ENCODE results near the gene APOL1. TPM values are rescaled to one million over a fixed set of nuclear protein-coding genes. Genes with fewer than 3 reads are reported as not detected.
"Not testable (repeated sequence)": the region's sequence is repeated elsewhere in the genome, so short reads cannot be mapped to it uniquely, and the experiment has no call there.

Gene APOL1
- total RNA-seq, 2 experiments from 2014 or later, result 6.4 to 7.3 TPM

DNA sequence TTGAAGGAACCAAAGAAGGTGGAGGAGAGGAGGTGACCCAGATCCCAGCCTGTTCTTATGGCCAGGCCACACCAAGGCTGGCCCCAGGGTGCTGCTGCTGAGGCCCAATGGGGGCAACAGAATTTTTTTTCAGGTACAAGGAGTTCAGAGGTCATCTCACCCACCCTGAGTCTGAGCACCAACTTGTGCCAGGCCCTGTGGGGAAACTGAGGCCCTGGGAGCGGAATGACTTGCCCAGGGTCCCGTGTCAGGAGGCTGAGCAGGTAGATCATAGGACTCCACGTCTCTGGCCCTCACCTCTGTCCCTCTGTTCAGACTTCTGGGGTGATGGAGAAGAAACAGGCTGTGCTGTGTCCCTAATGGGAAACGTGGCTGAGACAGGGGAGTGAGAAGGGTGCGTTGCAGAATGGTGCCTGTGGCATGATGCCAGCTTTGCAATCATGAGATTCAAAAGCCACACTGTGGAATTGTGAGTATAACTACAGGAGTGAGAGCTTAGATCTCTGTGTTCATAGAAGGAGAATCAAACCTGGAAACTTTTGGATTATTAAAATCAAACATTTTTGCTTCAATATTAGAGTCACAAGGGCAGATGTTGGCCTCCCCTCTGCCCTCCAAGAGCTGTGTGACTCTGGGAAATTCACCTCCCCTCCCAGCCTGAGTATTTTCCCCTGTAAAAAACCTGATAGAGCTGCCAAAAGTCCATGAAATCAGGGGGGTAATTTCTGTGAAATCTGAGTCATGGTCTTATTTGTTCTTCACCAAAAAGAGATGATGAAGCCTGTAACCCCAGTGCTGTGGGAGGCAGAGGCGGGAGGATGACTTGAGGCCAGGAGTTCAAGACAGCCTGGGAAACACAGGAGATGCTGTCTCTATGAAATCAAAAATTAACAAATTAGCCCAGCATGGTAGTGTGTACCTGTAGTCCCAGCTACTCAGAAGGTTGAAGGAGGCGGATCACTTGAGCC lies 874 bp downstream of the APOL1 start:
- no peak for TF ChIP-seq CTCF (IDR thresholded peaks at IDR 0.05)
- H3K36me3 ChIP-seq (ENCODE audit: insufficient read depth, low read length), result peaks cover 16% of the 10 kb centered on the region
- Mint-ChIP-seq H3K4me1 (ENCODE audit: low read depth) (peaks cover 48% of the 10 kb centered on the region), H3K9me3 (no peaks in the 10 kb centered on the region), H3K27me3 (no peaks in the 10 kb centered on the region), H3K36me3 (ENCODE audit: low read depth) (peaks cover 48% of the 10 kb centered on the region), H3K4me3 (peak overlapping the region; percentile 91), H3K27ac (peak overlapping the region; percentile 85)
- intact Hi-C loops (cut with DNase I, micrococcal nuclease), result loop anchor here in 1 of 2 experiments (2.0 kb wide), 1 partner anchor 53 kb away; the partner anchor contains the start of gene APOL4
- peaks cover 48% of the 10 kb centered on the region for H3K4me1 ChIP-seq (ENCODE audit: insufficient read depth, low read length)
- H3K4me3 ChIP-seq (ENCODE audit: low read length), result peak overlapping the region; percentile 64
- DNase-seq (peak in 1 of 14 experiments; percentile 25), ATAC-seq (ENCODE audit: poor library complexity) (no peak)
- CTCF ChIA-PET, result interaction anchor here (1.0 to 2.2 kb wide), 4 partner anchors 15 to 217 kb away, joined by 3 to 7 read pairs (median 3); partner anchors contain the start of gene APOL2
- POLR2A ChIA-PET, result interaction anchor here (0.7 to 2.2 kb wide), 3 partner anchors 15 to 77 kb away, joined by 3 to 21 read pairs (median 3); partner anchors contain the start of gene APOL2
- H3K27me3 ChIP-seq (ENCODE audit: control insufficient read depth in 1 of 2, insufficient read depth in 2 of 2, low read length in 2 of 2), result no peaks in the 10 kb centered on the region
- no peaks in the 10 kb centered on the region for H3K9me3 ChIP-seq (ENCODE audit: control insufficient read depth in 1 of 2, insufficient read depth in 1 of 2, low read length in 2 of 2)
- peak overlapping the region; percentile 22 to 46 for H3K27ac ChIP-seq (ENCODE audit: low read depth in 1 of 2, low read length in 2 of 2)

DNA sequence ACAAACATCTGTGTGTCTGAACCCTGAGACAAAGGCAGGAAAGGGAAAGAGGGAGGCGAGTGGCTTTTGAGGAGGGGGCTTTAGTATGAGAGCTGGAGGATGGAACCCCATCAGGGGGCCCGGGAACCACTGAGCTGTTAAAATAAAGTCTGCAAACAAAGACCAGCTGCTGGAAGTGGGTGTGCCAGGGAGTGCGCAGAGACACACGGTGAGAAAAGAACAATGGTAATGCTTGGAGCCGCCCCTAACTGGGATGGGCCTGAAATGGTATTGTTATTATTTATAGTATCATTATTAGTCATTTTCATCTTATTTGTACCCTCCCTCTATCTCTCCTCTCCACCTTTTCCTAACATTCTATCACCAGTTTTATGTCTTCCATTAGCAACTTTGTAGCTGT lies 2.6 kb downstream of the APOL1 start:
- POLR2A ChIA-PET; ATAC-seq (ENCODE audit: poor library complexity); CTCF ChIA-PET; H3K4me3 ChIP-seq (ENCODE audit: low read length); H3K27me3 ChIP-seq (ENCODE audit: control insufficient read depth in 1 of 2, insufficient read depth in 2 of 2, low read length in 2 of 2); DNase-seq; H3K9me3 Mint-ChIP-seq; H3K9me3 ChIP-seq (ENCODE audit: control insufficient read depth in 1 of 2, insufficient read depth in 1 of 2, low read length in 2 of 2); H3K27me3 Mint-ChIP-seq; H3K27ac ChIP-seq (ENCODE audit: low read depth in 1 of 2, low read length in 2 of 2): not testable (repeated sequence)
- intact Hi-C loops (cut with DNase I, micrococcal nuclease), result loop anchor here in 1 of 2 experiments (2.0 kb wide), 1 partner anchor 55 kb away; the partner anchor contains the start of gene APOL4
- Histone ChIP-seq H3K4me1 (ENCODE audit: insufficient read depth, low read length) (peaks cover 60% of the 10 kb centered on the region), H3K36me3 (ENCODE audit: insufficient read depth, low read length) (peaks cover 30% of the 10 kb centered on the region)
- Mint-ChIP-seq H3K4me1 (ENCODE audit: low read depth) (peaks cover 55% of the 10 kb centered on the region), H3K36me3 (ENCODE audit: low read depth) (peaks cover 60% of the 10 kb centered on the region), H3K27ac (peak overlapping the region; percentile 43), H3K4me3 (peak overlapping the region; percentile 52)

DNA sequence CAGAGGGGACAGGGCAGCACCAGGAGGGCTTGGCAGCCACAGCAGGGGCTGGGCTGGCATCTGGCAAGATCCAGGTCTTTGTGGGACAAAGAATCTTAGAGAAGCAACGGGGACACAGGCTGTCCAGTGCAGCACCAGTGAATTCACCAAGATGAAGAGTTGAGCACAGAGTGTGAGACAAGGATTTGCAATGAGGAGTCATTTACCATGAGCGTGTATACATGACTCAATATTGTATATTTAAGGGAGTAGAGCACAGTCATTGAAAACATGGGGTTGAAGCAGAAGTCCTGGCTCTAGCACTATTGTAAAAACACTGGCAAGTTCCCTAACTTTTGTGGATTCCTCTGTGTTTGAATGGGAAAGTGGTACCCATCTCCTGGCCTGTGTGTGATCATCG lies 3.5 kb downstream of the APOL1 start:
- no peaks in the 10 kb centered on the region for H3K27me3 Mint-ChIP-seq
- no peaks in the 10 kb centered on the region for H3K9me3 Mint-ChIP-seq
- Histone ChIP-seq H3K4me3 (ENCODE audit: low read length) (no peak overlapping the region), H3K36me3 (ENCODE audit: insufficient read depth, low read length) (peaks cover 39% of the 10 kb centered on the region), H3K4me1 (ENCODE audit: insufficient read depth, low read length) (peaks cover 60% of the 10 kb centered on the region), H3K27me3 (ENCODE audit: control insufficient read depth in 1 of 2, insufficient read depth in 2 of 2, low read length in 2 of 2) (no peaks in the 10 kb centered on the region), H3K9me3 (ENCODE audit: control insufficient read depth in 1 of 2, insufficient read depth in 1 of 2, low read length in 2 of 2) (no peaks in the 10 kb centered on the region), H3K27ac (ENCODE audit: low read depth in 1 of 2, low read length in 2 of 2) (no peak overlapping the region)
- peak overlapping the region; percentile 43 for H3K27ac Mint-ChIP-seq
- ATAC-seq (ENCODE audit: poor library complexity), result no peak
- peaks cover 69% of the 10 kb centered on the region for H3K36me3 Mint-ChIP-seq (ENCODE audit: low read depth)
- DNase-seq, result no peak
- peaks cover 55% of the 10 kb centered on the region for H3K4me1 Mint-ChIP-seq (ENCODE audit: low read depth)
- TF ChIP-seq CTCF (IDR thresholded peaks at IDR 0.05), result no peak
- ChIA-PET POLR2A (no interaction called here), CTCF (no interaction called here)
- H3K4me3 Mint-ChIP-seq, result peak overlapping the region; percentile 52
- intact Hi-C loops (cut with DNase I, micrococcal nuclease), result no loop called here
